Activated CD4-positive, alpha-beta T cell treated with anti-CD3 and anti-CD28 coated beads, Interleukin-2, amount 10 ng/mL, durations not matched to agents 7 days and 5 days (primary cell): ENCODE results near the gene ETS1. TPM values are rescaled to one million over a fixed set of nuclear protein-coding genes. Genes with fewer than 3 reads are reported as not detected.

Experiments
- CTCF ChIA-PET: fragments of 350-600 bp; sonication (Branson Sonifier 250); formaldehyde crosslinking; loops from one replicate; lab custom pipeline; 2021; ENCODE audit warnings: antibody characterized with exemption; lab: Charles Lee
- POLR2A ChIA-PET: fragments of 350-600 bp; sonication (Branson Sonifier 250); formaldehyde crosslinking; loops from one replicate; lab custom pipeline; 2021; ENCODE audit warnings: antibody characterized with exemption; lab: Charles Lee
- DNase-seq: peaks from one replicate; pipeline ENCODE4 v3.0.0-alpha.2; 2020
- H3K27ac Mint-ChIP-seq: one replicate; pipeline ENCODE4 v1.8.0; 2021; ENCODE audit warnings: mild to moderate bottlenecking, moderate library complexity, mixed read lengths
- H3K27me3 Mint-ChIP-seq: one replicate; pipeline ENCODE4 v1.8.0; 2021; ENCODE audit warnings: mixed read lengths
- H3K36me3 Mint-ChIP-seq: one replicate; pipeline ENCODE4 v1.8.0; 2021; ENCODE audit warnings: low read depth, mixed read lengths
- H3K4me1 Mint-ChIP-seq: one replicate; pipeline ENCODE4 v1.8.0; 2021; ENCODE audit warnings: mixed read lengths
- H3K4me3 Mint-ChIP-seq: one replicate; pipeline ENCODE4 v1.8.0; 2021; ENCODE audit warnings: mild to moderate bottlenecking, moderate library complexity, mixed read lengths
- H3K9me3 Mint-ChIP-seq: one replicate; pipeline ENCODE4 v1.8.0; 2021; ENCODE audit warnings: mixed read lengths
- total RNA-seq, 2 experiments: library from RNA; stranded (reverse); gene quantifications; one replicate each; pipeline ENCODE4 v1.2.3, GENCODE V29; 2021

Gene ETS1
- total RNA-seq, 2 experiments from 2014 or later, result 580 to 648 TPM

- H3K4me3 Mint-ChIP-seq, result no peak overlapping the region
- POLR2A ChIA-PET, result no interaction called here
Measured at GRCh38 chr11:128437136-128437535, 150.2 kb downstream of the ETS1 start.

GRCh38 chr11:128434818-128435217 lies 152.5 kb downstream of the ETS1 start:
- Mint-ChIP-seq H3K27ac (no peak overlapping the region), H3K4me1 (peaks cover 2% of the 10 kb centered on the region), H3K9me3 (no peaks in the 10 kb centered on the region), H3K27me3 (no peaks in the 10 kb centered on the region), H3K4me3 (no peak overlapping the region), H3K36me3 (peaks cover 4% of the 10 kb centered on the region)
- DNase-seq, result no peak
- ChIA-PET POLR2A (no interaction called here), CTCF (interaction anchor here (0.7 to 2.4 kb wide), 4 partner anchors 8 to 29 kb away, joined by 3 to 8 read pairs (median 4); no protein-coding TSS in a partner anchor)

More at GRCh38 chr11:128437136-128437535, 150.2 kb downstream of the ETS1 start:
- H3K27ac Mint-ChIP-seq, result no peak overlapping the region
- CTCF ChIA-PET, result interaction anchor here (1.0 kb wide), 1 partner anchor 20 kb away, joined by 3 read pairs; no protein-coding TSS in a partner anchor
- no peak for DNase-seq
- peaks cover 5% of the 10 kb centered on the region for H3K9me3 Mint-ChIP-seq
- H3K4me1 Mint-ChIP-seq, result peaks cover 5% of the 10 kb centered on the region
- no peaks in the 10 kb centered on the region for H3K27me3 Mint-ChIP-seq
- H3K36me3 Mint-ChIP-seq, result peaks cover 5% of the 10 kb centered on the region

DNA sequence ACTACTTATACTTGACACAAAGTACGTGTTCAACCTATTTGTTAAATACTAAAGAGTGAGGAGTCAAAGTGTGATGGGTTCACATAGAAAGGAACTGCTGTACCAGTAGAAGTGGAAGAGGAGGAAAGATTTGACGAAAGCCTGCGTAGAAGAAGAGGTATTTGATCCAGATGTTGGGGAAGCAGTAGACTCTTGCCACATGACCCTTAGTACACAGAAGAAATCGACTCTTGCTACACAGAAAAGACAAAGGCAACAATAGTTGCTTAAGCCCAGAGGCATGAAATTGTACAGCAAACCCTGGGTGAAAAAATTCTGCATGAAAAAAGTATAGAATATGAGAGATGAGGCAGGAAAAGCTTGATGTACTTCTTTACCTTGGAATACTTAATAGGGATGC lies 152.9 kb downstream of the ETS1 start:
- ChIA-PET POLR2A (no interaction called here), CTCF (interaction anchor here (1.0 to 2.4 kb wide), 6 partner anchors 8 to 29 kb away, joined by 3 to 8 read pairs (median 4); no protein-coding TSS in a partner anchor)
- Mint-ChIP-seq H3K4me3 (no peak overlapping the region), H3K4me1 (peaks cover 2% of the 10 kb centered on the region), H3K27ac (no peak overlapping the region), H3K9me3 (no peaks in the 10 kb centered on the region), H3K36me3 (peaks cover 1% of the 10 kb centered on the region), H3K27me3 (no peaks in the 10 kb centered on the region)
- no peak for DNase-seq

DNA sequence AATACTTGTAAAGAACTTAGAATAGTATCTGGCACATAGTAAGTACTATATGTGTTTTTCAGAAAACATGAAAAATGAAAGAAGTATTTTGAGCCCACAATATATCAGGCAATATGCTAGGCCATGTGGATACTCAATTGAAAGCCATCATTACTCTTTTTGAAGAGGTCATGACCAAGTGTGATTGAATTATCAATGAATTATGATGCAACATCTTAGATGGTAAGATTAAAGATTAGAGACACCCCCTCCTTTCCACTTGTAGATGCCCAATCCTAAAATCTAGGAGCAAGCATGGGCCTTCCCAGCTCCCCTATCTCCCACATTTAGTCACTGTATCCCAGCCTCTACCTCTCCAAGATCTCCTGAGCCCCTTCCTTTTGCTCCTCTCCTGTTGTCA lies 154.4 kb downstream of the ETS1 start:
- H3K9me3 Mint-ChIP-seq, result peaks cover 7% of the 10 kb centered on the region
- no peak for DNase-seq
- H3K27me3 Mint-ChIP-seq, result no peaks in the 10 kb centered on the region
- CTCF ChIA-PET, result interaction anchor here (1.2 to 2.4 kb wide), 5 partner anchors 10 to 261 kb away, joined by 3 to 8 read pairs (median 5); no protein-coding TSS in a partner anchor
- no peaks in the 10 kb centered on the region for H3K36me3 Mint-ChIP-seq
- peaks cover 2% of the 10 kb centered on the region for H3K4me1 Mint-ChIP-seq
- no peak overlapping the region for H3K27ac Mint-ChIP-seq
- POLR2A ChIA-PET, result no interaction called here
- no peak overlapping the region for H3K4me3 Mint-ChIP-seq

DNA sequence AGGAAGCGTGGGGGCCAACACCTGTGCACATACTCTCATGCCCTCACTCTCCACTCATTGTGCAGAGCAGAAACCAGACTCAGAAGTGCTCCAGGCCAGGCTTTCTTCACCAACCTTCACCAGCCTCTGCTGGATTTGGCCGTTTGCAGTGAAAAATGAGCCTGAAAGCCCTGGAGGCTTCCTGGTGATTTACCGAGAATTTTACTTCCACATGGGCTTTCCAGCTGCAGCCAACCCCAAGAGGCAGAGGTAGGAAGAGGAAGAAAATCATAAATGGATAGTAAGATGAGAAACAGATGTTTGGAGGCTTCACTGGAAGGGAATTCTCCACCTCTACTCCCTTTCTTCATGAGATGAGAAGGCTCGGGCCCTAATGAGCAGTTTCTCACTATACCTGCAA lies 155.4 kb downstream of the ETS1 start:
- ChIA-PET POLR2A (interaction anchor here (0.6 kb wide), 1 partner anchor 94 kb away, joined by 3 read pairs; no protein-coding TSS in a partner anchor), CTCF (interaction anchor here (0.7 to 2.4 kb wide), 5 partner anchors 9 to 260 kb away, joined by 3 to 6 read pairs (median 3); no protein-coding TSS in a partner anchor)
- peaks cover 7% of the 10 kb centered on the region for H3K9me3 Mint-ChIP-seq

DNA sequence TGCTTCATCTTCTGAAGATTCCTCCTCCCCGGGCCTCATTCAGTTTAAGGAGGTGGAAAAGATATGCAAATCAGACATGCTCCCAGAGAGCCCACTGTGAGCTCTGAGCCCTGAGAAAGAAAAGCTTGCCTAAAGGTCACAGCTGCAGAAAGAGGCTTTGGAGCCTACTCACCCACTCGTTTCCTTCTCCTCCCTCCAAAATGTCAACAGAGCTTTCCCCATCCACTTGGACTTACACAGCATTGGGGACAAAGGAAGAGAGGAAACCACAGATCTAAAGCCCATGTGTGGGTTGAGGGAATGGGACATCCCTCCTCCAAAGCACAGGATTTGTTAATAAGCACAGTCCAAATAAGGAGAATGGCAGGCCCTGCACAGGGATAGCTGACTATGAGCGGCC lies 158.4 kb downstream of the ETS1 start:
- ChIA-PET POLR2A (no interaction called here), CTCF (interaction anchor here (0.5 to 2.0 kb wide), 4 partner anchors 10 to 127 kb away, joined by 3 to 11 read pairs (median 4); no protein-coding TSS in a partner anchor)
- DNase-seq, result no peak
- no peak overlapping the region for H3K27ac Mint-ChIP-seq
- H3K4me1 Mint-ChIP-seq, result peaks cover under 1% of the 10 kb centered on the region
- peaks cover 7% of the 10 kb centered on the region for H3K9me3 Mint-ChIP-seq
- H3K27me3 Mint-ChIP-seq, result no peaks in the 10 kb centered on the region
- peaks cover 8% of the 10 kb centered on the region for H3K36me3 Mint-ChIP-seq
- no peak overlapping the region for H3K4me3 Mint-ChIP-seq

More for the DNA sequence above, 155.4 kb downstream of the ETS1 start:
- DNase-seq, result no peak
- H3K4me3 Mint-ChIP-seq, result no peak overlapping the region
- H3K36me3 Mint-ChIP-seq, result peaks cover 3% of the 10 kb centered on the region
- H3K4me1 Mint-ChIP-seq, result peaks cover 2% of the 10 kb centered on the region
- no peaks in the 10 kb centered on the region for H3K27me3 Mint-ChIP-seq
- no peak overlapping the region for H3K27ac Mint-ChIP-seq

GRCh38 chr11:128424851-128425285 lies 162.5 kb downstream of the ETS1 start:
- ChIA-PET POLR2A (no interaction called here), CTCF (no interaction called here)
- H3K4me3 Mint-ChIP-seq, result no peak overlapping the region
- DNase-seq, result no peak
- no peak overlapping the region for H3K27ac Mint-ChIP-seq
- H3K36me3 Mint-ChIP-seq, result peaks cover 8% of the 10 kb centered on the region
- peaks cover 32% of the 10 kb centered on the region for H3K4me1 Mint-ChIP-seq
- H3K27me3 Mint-ChIP-seq, result no peaks in the 10 kb centered on the region
- H3K9me3 Mint-ChIP-seq, result peaks cover 7% of the 10 kb centered on the region

- no peak for DNase-seq
- Mint-ChIP-seq H3K36me3 (peaks cover 8% of the 10 kb centered on the region), H3K9me3 (peaks cover 7% of the 10 kb centered on the region), H3K27me3 (no peaks in the 10 kb centered on the region), H3K27ac (no peak overlapping the region), H3K4me1 (peaks cover 32% of the 10 kb centered on the region), H3K4me3 (no peak overlapping the region)
- POLR2A ChIA-PET, result no interaction called here
- CTCF ChIA-PET, result interaction anchor here (0.9 to 1.7 kb wide), 2 partner anchors 15 to 18 kb away, joined by 3 to 5 read pairs; no protein-coding TSS in a partner anchor
Measured at GRCh38 chr11:128424271-128424711, 163.1 kb downstream of the ETS1 start.

DNA sequence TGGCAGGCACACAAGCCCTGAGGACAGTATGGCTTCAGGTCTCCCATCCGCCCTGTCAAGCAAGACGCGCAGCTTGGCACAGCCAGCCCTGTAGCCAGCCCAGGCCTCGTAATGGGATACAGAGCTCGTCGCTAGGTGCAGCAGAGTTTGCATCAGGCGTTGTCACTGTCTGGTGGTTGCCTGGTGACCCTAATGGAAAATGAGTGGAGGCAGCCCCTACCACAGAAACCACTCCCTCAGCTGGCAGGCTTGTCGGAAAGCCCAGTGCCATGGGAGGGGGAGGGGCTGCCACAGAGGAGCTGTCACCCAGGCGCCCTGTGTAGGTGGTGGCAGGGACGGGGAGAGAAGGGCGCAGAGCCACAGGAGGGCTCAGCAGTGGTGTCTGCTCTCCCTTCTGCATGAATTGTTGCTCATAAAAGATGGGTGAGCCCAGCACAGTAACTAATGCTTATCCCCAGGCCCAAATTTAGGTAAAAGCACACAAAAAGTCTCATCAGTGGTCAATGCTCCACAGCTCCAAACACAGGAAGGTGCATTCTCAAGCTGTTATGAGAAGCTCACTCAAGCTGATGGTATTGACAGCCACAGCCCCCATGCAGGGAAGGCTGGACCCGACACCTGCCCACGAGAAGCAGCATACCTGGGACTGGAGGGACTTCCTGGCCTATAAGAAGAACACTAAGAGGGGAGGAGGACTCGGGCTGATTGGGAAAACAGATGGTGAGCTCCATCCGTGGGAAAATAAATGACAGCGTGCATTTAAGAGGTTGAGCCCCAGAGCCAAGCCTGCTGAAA lies 164.6 kb downstream of the ETS1 start:
- peak overlapping the region; percentile 79 for H3K27ac Mint-ChIP-seq
- no peaks in the 10 kb centered on the region for H3K27me3 Mint-ChIP-seq
- peak; percentile 85 for DNase-seq
- peaks cover 32% of the 10 kb centered on the region for H3K4me1 Mint-ChIP-seq
- H3K36me3 Mint-ChIP-seq, result peaks cover 8% of the 10 kb centered on the region
- CTCF ChIA-PET, result interaction anchor here (0.8 to 2.8 kb wide), 10 partner anchors 10 to 132 kb away, joined by 3 to 11 read pairs (median 5); no protein-coding TSS in a partner anchor
- POLR2A ChIA-PET, result no interaction called here
- H3K9me3 Mint-ChIP-seq, result no peaks in the 10 kb centered on the region
- no peak overlapping the region for H3K4me3 Mint-ChIP-seq

GRCh38 chr11:128421577-128422330 lies 165.6 kb downstream of the ETS1 start:
- no peak for DNase-seq
- ChIA-PET POLR2A (no interaction called here), CTCF (interaction anchor here (0.6 to 2.8 kb wide), 9 partner anchors 11 to 142 kb away, joined by 3 to 11 read pairs (median 5); no protein-coding TSS in a partner anchor)
- Mint-ChIP-seq H3K27ac (no peak overlapping the region), H3K27me3 (no peaks in the 10 kb centered on the region), H3K4me1 (peaks cover 35% of the 10 kb centered on the region), H3K36me3 (peaks cover 3% of the 10 kb centered on the region), H3K9me3 (no peaks in the 10 kb centered on the region), H3K4me3 (no peak overlapping the region)

DNA sequence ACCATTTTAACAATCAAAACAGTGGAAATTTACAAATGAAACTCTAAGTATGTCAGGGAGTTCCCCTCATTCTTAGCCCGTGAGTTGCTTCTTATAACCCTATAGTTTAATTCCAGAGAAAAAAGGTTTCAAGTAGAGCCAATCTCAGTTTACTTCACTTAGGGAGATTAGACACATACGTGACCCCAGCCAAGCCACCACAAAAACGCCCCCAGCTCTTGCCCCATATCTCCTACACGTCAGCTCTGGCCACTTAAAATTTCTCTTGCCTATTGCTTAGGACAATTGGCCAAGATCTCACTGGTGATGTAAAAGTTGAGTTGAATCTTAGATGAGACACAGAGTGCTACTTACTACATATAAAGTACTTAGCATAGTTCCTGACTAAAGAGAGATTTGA lies 166.4 kb downstream of the ETS1 start:
- no peak overlapping the region for H3K27ac Mint-ChIP-seq
- DNase-seq, result no peak
- peaks cover 35% of the 10 kb centered on the region for H3K4me1 Mint-ChIP-seq
- no peaks in the 10 kb centered on the region for H3K36me3 Mint-ChIP-seq
- H3K4me3 Mint-ChIP-seq, result no peak overlapping the region
- H3K27me3 Mint-ChIP-seq, result no peaks in the 10 kb centered on the region
- no peaks in the 10 kb centered on the region for H3K9me3 Mint-ChIP-seq
- ChIA-PET CTCF (interaction anchor here (0.8 to 2.8 kb wide), 10 partner anchors 9 to 249 kb away, joined by 3 to 11 read pairs (median 4); no protein-coding TSS in a partner anchor), POLR2A (no interaction called here)

DNA sequence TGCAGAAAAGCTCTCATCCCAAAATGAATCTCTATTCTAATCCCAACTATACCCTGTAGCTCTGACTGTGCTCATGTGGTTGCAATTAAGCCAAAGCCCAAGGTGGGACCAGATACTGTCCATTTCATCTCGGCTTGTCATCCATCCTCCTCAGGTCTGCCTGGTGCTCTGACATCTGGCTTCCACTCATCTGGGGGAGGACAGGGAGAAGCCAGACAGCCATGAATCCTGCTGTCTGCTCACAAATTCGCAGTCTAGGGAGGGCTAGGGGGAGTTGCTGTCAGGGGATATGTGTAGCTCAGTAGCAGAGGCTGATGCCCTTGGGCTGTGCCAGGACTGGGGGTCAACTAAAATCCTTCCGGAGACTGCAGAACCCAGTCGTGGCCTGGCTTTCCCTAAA lies 167.1 kb downstream of the ETS1 start:
- Mint-ChIP-seq H3K27ac (no peak overlapping the region), H3K4me3 (no peak overlapping the region), H3K27me3 (no peaks in the 10 kb centered on the region), H3K9me3 (no peaks in the 10 kb centered on the region), H3K36me3 (no peaks in the 10 kb centered on the region), H3K4me1 (peaks cover 39% of the 10 kb centered on the region)
- no peak for DNase-seq
- CTCF ChIA-PET, result interaction anchor here (1.0 to 3.7 kb wide), 9 partner anchors 8 to 248 kb away, joined by 3 to 12 read pairs (median 4); no protein-coding TSS in a partner anchor
- POLR2A ChIA-PET, result no interaction called here
